NB4 (cell line): ENCODE measurements around the gene CCDC68.

Source experiments
- MYC ChIP-seq: IDR thresholded peaks from 2 replicates; pipeline ENCODE4 v1.6.1; 2011; ENCODE audit warnings: low read depth, low read length
- POLR2A ChIP-seq: IDR thresholded peaks from 2 replicates; pipeline ENCODE4 v1.6.1; 2011; ENCODE audit warnings: mild to moderate bottlenecking; ENCODE audit not compliant: insufficient read length; ENCODE audit errors: extremely low read depth
- TF ChIP-seq, protein P1 (sequence below): IDR thresholded peaks from 2 replicates; pipeline ENCODE4 v1.6.1; 2011; ENCODE audit warnings: low read depth, low read length
- TF ChIP-seq, protein P2 (sequence below): IDR thresholded peaks from one replicate; pipeline ENCODE4 v1.5.1; 2012; ENCODE audit warnings: low read depth, low read length

DNA sequence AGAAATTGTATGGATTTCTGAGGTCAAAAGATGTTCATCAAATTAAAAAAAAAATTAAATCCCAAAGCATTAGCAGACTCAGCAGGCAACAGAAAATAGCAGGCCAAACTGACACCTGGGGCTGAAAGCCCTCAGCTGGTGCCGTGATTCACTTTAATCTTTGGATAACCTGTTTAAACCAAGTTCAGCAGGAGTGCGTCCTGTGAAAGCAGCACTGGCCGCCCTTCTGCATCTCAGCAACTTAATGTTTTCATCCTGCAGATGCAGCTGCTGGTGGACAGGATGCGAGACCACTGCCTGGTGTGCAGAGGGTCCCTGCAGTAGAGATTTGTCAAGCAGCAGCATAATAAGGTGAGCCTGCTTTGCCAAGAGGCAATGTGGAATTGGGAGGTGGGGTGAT is 41.2 kb downstream of the CCDC68 start:
- TF ChIP-seq, protein P1, sequence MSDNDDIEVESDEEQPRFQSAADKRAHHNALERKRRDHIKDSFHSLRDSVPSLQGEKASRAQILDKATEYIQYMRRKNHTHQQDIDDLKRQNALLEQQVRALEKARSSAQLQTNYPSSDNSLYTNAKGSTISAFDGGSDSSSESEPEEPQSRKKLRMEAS: no peak
- TF ChIP-seq, protein P2, sequence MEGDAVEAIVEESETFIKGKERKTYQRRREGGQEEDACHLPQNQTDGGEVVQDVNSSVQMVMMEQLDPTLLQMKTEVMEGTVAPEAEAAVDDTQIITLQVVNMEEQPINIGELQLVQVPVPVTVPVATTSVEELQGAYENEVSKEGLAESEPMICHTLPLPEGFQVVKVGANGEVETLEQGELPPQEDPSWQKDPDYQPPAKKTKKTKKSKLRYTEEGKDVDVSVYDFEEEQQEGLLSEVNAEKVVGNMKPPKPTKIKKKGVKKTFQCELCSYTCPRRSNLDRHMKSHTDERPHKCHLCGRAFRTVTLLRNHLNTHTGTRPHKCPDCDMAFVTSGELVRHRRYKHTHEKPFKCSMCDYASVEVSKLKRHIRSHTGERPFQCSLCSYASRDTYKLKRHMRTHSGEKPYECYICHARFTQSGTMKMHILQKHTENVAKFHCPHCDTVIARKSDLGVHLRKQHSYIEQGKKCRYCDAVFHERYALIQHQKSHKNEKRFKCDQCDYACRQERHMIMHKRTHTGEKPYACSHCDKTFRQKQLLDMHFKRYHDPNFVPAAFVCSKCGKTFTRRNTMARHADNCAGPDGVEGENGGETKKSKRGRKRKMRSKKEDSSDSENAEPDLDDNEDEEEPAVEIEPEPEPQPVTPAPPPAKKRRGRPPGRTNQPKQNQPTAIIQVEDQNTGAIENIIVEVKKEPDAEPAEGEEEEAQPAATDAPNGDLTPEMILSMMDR: no peak
- TF ChIP-seq POLR2A: no peak
- TF ChIP-seq MYC: no peak
